Measurements from ENCODE around the gene BMP2K.

Gene BMP2K

DNA sequence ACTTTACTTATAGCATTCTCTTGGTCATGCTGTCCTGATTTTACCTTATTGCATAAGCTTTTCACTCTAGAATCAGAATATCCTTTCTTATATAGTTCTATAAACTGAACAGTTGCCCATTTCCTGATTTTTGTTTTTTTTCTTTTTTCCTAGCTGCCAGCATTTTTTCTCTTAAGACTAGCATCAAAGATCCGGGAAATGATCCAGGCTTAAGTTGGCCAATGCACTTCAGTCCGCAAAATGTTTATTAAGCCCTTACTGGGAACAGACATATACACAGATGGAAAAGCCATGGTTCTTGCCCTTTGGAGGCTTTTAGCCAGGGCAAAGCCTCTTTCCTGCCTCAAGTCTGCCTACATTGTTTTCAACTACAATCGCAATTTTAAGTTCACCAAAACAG, 10.1 kb upstream of the BMP2K start:
- Histone ChIP-seq H2AFZ (no peak overlapping the region), H3K4me1 (no peaks in the 10 kb centered on the region), H3K4me2 (ENCODE audit: low read length) (no peak overlapping the region), H3K9ac (no peak overlapping the region), H3K27ac (no peak overlapping the region), H3K36me3 (ENCODE audit: control insufficient read depth, insufficient read depth, low read length) (no peaks in the 10 kb centered on the region), H3K79me2 (no peaks in the 10 kb centered on the region), H3K4me3 (ENCODE audit: low read depth, low read length) (no peak overlapping the region), H3K27me3 (ENCODE audit: control insufficient read depth, insufficient read depth, low read length) (no peaks in the 10 kb centered on the region), H3K9me3 (ENCODE audit: control insufficient read depth, low read length) (no peaks in the 10 kb centered on the region)
- TF ChIP-seq, protein P1, sequence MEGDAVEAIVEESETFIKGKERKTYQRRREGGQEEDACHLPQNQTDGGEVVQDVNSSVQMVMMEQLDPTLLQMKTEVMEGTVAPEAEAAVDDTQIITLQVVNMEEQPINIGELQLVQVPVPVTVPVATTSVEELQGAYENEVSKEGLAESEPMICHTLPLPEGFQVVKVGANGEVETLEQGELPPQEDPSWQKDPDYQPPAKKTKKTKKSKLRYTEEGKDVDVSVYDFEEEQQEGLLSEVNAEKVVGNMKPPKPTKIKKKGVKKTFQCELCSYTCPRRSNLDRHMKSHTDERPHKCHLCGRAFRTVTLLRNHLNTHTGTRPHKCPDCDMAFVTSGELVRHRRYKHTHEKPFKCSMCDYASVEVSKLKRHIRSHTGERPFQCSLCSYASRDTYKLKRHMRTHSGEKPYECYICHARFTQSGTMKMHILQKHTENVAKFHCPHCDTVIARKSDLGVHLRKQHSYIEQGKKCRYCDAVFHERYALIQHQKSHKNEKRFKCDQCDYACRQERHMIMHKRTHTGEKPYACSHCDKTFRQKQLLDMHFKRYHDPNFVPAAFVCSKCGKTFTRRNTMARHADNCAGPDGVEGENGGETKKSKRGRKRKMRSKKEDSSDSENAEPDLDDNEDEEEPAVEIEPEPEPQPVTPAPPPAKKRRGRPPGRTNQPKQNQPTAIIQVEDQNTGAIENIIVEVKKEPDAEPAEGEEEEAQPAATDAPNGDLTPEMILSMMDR (IDR thresholded peaks at IDR 0.05) = no peak

DNA sequence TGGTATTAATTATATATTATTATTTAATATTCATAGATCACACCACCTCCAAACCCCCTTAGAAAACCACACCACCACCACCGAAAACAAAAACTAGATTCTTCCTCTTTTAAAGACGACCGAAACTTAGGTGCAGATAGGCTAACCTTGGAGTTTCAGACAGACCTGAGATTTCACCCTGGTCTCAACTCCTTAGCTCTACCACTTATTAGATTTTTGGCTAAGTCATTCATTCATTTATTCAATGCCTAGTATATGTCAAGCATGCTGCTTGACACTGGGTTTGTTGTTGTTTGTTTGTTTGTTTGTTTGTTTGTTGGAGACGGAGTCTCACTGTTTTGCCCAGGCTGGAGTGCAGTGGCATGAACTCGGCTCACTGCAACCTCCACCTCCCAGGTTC, 9.5 kb upstream of the BMP2K start:
- TF ChIP-seq, protein P1 (IDR thresholded peaks at IDR 0.05) = no peak
- no peak overlapping the region for H2AFZ ChIP-seq
- no peaks in the 10 kb centered on the region for H3K36me3 ChIP-seq (ENCODE audit: control insufficient read depth, insufficient read depth, low read length)
- H3K4me1 ChIP-seq = no peaks in the 10 kb centered on the region
- no peaks in the 10 kb centered on the region for H3K79me2 ChIP-seq
- H3K4me3 ChIP-seq (ENCODE audit: low read depth, low read length) = no peak overlapping the region
- no peaks in the 10 kb centered on the region for H3K9me3 ChIP-seq (ENCODE audit: control insufficient read depth, low read length)
- H3K27me3 ChIP-seq (ENCODE audit: control insufficient read depth, insufficient read depth, low read length) = no peaks in the 10 kb centered on the region
- H3K27ac ChIP-seq = no peak overlapping the region
- no peak overlapping the region for H3K4me2 ChIP-seq (ENCODE audit: low read length)
- no peak overlapping the region for H3K9ac ChIP-seq

DNA sequence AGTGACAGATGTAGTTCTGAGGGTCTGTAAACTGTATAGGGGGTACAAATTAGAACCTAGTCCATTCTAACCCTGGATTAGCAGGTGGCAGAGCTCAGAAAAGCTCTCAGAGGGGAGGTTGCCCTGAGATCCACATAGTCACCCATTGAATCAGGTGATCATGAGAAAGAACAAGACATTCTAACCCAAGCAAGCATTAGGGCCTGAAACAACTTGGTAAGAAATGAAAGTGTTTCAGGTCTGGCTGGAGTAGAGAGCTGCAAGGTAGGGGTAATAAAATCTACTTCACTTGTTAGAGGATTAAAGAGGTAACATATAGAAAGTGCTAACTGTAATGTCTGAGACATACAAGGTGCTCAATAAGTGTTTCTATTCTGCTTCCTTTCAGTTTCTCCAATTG, 8.8 kb upstream of the BMP2K start:
- Histone ChIP-seq H3K4me2 (ENCODE audit: low read length) (no peak overlapping the region), H3K79me2 (no peaks in the 10 kb centered on the region), H3K27ac (no peak overlapping the region), H3K9me3 (ENCODE audit: control insufficient read depth, low read length) (no peaks in the 10 kb centered on the region), H3K36me3 (ENCODE audit: control insufficient read depth, insufficient read depth, low read length) (no peaks in the 10 kb centered on the region), H3K9ac (no peak overlapping the region), H3K27me3 (ENCODE audit: control insufficient read depth, insufficient read depth, low read length) (no peaks in the 10 kb centered on the region), H3K4me1 (no peaks in the 10 kb centered on the region), H3K4me3 (ENCODE audit: low read depth, low read length) (no peak overlapping the region), H2AFZ (no peak overlapping the region)
- TF ChIP-seq, protein P1 (IDR thresholded peaks at IDR 0.05) = no peak

DNA sequence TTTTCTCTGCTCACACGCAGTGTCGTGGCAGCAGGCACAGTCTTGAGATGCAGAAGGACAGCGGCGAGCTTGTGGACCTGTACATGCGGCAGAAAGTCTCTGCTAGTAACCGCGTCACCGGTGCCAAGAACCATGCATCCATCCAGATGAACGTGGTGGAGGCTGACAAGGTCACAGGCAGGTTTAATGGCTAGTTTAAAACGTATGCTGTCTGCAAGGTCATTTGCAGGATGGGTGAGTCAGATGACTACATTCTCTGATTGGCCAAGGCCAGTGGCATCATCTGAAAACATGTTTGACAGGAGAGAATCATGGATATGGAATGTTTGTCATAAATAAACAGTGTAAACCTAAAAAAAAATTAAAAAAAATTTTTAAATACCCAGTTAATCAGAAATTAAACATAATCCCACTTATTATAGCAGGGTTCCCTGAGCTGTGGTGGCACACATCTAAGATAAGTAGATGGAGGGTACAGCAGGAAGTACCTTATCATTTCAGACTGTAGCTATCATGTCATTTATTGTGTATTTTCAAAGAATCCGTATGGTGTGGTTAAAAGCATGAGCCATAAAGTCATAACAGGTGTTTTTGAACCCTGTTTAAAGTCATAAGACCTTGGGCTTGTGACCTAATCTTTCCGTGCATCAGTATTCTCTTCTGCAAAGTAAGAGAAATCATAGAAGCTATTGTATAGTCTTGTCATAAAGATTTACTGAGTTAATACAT, 7.5 kb upstream of the BMP2K start:
- no peak overlapping the region for H3K4me3 ChIP-seq (ENCODE audit: low read depth, low read length)
- H2AFZ ChIP-seq = no peak overlapping the region
- no peaks in the 10 kb centered on the region for H3K4me1 ChIP-seq
- no peak overlapping the region for H3K9ac ChIP-seq
- no peaks in the 10 kb centered on the region for H3K9me3 ChIP-seq (ENCODE audit: control insufficient read depth, low read length)
- H3K36me3 ChIP-seq (ENCODE audit: control insufficient read depth, insufficient read depth, low read length) = no peaks in the 10 kb centered on the region
- no peaks in the 10 kb centered on the region for H3K27me3 ChIP-seq (ENCODE audit: control insufficient read depth, insufficient read depth, low read length)
- no peak overlapping the region for H3K27ac ChIP-seq
- no peaks in the 10 kb centered on the region for H3K79me2 ChIP-seq
- TF ChIP-seq, protein P1 (IDR thresholded peaks at IDR 0.05) = no peak
- H3K4me2 ChIP-seq (ENCODE audit: low read length) = no peak overlapping the region

DNA sequence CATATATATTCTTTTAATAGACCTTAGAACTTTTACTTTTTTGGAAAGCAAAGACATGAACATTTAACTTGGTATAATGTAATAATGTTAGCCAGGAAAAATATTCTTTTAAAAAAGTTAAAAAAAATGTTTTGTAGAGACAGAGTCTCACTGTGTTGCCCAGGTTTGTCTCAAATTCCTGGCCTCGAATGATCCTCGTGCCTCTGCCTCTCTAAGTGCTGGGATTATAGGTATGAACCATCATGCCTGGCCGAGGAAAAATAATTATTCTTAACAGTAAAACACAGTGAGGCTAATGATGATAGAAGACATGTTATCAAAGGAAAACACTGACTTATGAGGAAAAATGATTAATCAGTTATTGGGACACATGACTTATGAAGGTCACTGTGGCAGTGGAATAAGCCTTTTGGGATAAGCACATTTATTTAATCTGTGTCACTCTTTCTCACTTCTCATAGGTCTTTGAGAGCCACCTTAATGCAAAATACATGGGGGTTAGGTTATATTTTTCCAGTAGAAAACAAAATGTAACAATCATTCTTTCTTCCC, 6.0 kb upstream of the BMP2K start:
- no peaks in the 10 kb centered on the region for H3K79me2 ChIP-seq

More for the DNA sequence above, 6.0 kb upstream of the BMP2K start:
- no peak overlapping the region for H2AFZ ChIP-seq
- no peak overlapping the region for H3K4me3 ChIP-seq (ENCODE audit: low read depth, low read length)
- no peaks in the 10 kb centered on the region for H3K36me3 ChIP-seq (ENCODE audit: control insufficient read depth, insufficient read depth, low read length)
- TF ChIP-seq, protein P1 (IDR thresholded peaks at IDR 0.05) = no peak
- H3K4me2 ChIP-seq (ENCODE audit: low read length) = no peak overlapping the region
- no peaks in the 10 kb centered on the region for H3K27me3 ChIP-seq (ENCODE audit: control insufficient read depth, insufficient read depth, low read length)
- H3K9ac ChIP-seq = no peak overlapping the region
- no peaks in the 10 kb centered on the region for H3K4me1 ChIP-seq
- no peak overlapping the region for H3K27ac ChIP-seq
- H3K9me3 ChIP-seq (ENCODE audit: control insufficient read depth, low read length) = no peaks in the 10 kb centered on the region

Measured in parathyroid adenoma (tissue), 2 donors.